ENCODE data around the gene ADGRE2.
A peak's percentile ranks its signal among the peaks of the same experiment; 100 is the strongest.

The ADGRE2 gene

DNA sequence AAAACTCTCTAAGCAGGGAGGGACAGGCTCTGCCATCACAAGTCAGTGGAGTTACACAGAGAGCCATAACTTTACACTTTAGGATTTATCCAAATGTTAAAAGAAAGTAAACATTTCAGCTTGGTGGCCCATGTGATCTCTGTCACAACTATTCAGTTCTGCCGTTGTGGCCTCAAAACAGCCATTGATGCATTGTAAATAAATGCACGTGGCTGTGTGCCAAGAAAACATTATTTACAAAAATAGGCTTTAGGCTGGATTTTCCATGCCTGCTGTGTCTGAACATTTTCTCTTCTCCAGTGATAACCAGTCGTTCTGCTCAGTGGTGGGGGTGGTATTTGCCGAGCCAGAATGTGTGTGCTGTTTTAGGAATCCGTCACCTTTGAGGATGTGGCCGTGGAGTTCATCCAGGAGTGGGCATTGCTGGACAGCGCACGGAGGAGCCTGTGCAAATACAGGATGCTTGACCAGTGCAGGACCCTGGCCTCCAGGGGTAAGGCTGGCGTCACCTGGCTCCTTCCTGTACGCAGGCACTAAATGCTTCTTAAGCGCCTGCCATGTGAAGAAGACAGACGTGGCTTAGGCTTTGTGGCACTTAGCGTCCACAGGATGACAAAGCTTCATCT is 83.6 kb downstream of the ADGRE2 start:
- Histone ChIP-seq H3K79me2 (ENCODE audit: insufficient read depth, low read depth) (no peaks in the 10 kb centered on the region), H3K4me2 (no peak overlapping the region), H3K9ac (no peak overlapping the region), H3K4me3 (IDR thresholded peaks at IDR 0.05; ENCODE audit: insufficient read depth, low read depth, low read length) (no peak overlapping the region), H3K27ac (no peak overlapping the region), H4K20me1 (ENCODE audit: insufficient read depth) (no peaks in the 10 kb centered on the region), H2AFZ (ENCODE audit: low read depth) (no peak overlapping the region), H3K27me3 (ENCODE audit: insufficient read depth, low read depth) (no peaks in the 10 kb centered on the region), H3K36me3 (ENCODE audit: insufficient read depth) (no peaks in the 10 kb centered on the region; the same call in 1 of the 2 replicates), H3K4me1 (ENCODE audit: low read depth, poor library complexity, severe bottlenecking) (no peaks in the 10 kb centered on the region)
- TF ChIP-seq, protein P1, sequence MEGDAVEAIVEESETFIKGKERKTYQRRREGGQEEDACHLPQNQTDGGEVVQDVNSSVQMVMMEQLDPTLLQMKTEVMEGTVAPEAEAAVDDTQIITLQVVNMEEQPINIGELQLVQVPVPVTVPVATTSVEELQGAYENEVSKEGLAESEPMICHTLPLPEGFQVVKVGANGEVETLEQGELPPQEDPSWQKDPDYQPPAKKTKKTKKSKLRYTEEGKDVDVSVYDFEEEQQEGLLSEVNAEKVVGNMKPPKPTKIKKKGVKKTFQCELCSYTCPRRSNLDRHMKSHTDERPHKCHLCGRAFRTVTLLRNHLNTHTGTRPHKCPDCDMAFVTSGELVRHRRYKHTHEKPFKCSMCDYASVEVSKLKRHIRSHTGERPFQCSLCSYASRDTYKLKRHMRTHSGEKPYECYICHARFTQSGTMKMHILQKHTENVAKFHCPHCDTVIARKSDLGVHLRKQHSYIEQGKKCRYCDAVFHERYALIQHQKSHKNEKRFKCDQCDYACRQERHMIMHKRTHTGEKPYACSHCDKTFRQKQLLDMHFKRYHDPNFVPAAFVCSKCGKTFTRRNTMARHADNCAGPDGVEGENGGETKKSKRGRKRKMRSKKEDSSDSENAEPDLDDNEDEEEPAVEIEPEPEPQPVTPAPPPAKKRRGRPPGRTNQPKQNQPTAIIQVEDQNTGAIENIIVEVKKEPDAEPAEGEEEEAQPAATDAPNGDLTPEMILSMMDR (conservative IDR thresholded peaks at IDR 0.05; ENCODE audit: low read depth, low read length), result no peak

DNA sequence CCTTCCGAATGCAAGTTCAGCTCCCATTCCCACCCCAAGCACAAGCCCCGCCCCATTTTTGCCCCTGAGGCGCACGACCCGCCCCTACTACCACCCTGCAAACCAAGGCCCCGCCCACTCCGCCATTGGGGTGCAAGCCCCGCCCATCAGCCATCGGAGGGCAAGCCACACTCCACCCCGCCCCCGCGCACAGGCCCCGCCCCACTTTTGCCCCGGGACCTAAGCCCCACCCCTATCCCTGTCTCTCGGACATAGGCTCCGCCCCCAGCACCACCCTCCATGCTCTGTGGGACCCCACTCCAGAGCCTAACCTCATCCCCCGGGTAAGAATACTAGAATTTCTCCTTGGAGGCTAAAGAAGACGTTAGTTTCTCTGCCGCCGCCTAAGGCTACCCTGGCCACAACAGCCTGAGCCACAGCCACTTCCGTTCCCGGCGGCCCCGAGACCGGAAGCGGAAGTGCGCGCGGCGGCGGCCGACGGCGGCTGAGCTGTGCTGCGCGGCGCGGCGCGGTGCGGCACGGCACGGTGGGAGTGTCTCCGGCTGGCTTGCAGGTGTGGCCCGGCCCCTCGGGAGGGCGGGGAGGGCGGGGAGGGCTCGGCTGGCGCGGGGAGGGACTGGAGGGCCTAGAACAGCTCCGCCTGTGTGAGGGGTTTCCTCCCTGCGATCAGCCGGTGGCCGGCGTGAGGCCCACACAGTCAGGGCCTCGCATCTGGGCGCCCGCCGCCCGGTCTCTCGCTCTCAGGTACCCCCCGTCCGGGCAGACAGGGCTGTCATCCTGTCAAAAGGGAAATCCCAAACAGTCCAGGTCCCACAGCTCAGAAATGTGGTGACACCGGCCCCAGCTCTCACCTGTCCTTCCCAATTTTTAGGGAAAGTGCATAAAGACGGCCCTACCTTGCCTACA is 88.5 kb downstream of the ADGRE2 start, which contains the start of gene ZNF333:
Gene ZNF333, plus strand, starts transcription at position 451 of the 906 bp plus-strand sequence. CDS start 3,444 bp downstream, outside the sequence.
- no peaks in the 10 kb centered on the region for H3K36me3 ChIP-seq (ENCODE audit: insufficient read depth)
- H3K27ac ChIP-seq, result peak within 1 kb of the TSS; percentile 91
- H3K4me2 ChIP-seq, result peak within 1 kb of the TSS; percentile 96
- peak within 1 kb of the TSS; percentile 61; the same call in 1 of the 2 replicates for H3K9ac ChIP-seq
- H4K20me1 ChIP-seq (ENCODE audit: insufficient read depth), result no peaks in the 10 kb centered on the region
- no peaks in the 10 kb centered on the region for H3K79me2 ChIP-seq (ENCODE audit: insufficient read depth, low read depth)
- no peaks in the 10 kb centered on the region for H3K27me3 ChIP-seq (ENCODE audit: insufficient read depth, low read depth)
- H2AFZ ChIP-seq (ENCODE audit: low read depth), result peak within 1 kb of the TSS; percentile 76
- H3K4me3 ChIP-seq (IDR thresholded peaks at IDR 0.05; ENCODE audit: insufficient read depth, low read depth, low read length), result no peak within 1 kb of the TSS
- TF ChIP-seq, protein P1 (conservative IDR thresholded peaks at IDR 0.05; ENCODE audit: low read depth, low read length), result no peak
- peaks cover 5% of the 10 kb centered on the region for H3K4me1 ChIP-seq (ENCODE audit: low read depth, poor library complexity, severe bottlenecking)

DNA sequence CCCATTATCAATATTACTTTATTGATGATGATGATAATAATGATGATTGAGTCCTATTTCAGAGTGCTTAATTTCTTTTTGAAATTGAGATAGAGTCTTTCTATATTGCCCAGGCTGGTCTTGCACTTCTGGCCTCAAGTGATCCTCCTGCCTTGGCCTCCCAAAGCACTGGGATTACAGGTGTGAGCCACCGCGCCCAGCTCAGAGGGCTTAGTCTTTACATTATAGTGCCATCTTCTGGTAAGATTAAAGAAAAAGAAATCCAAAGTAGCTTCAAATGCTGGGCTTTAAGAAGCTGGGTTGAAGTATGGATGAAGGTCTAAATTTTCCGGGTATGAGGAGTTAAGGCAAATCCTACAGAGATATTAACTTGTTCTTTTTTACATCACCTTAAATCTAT is 91.9 kb downstream of the ADGRE2 start:
- Histone ChIP-seq H3K79me2 (ENCODE audit: insufficient read depth, low read depth) (no peaks in the 10 kb centered on the region), H3K4me3 (IDR thresholded peaks at IDR 0.05; ENCODE audit: insufficient read depth, low read depth, low read length) (no peak overlapping the region), H3K4me1 (ENCODE audit: low read depth, poor library complexity, severe bottlenecking) (peaks cover 5% of the 10 kb centered on the region), H3K27me3 (ENCODE audit: insufficient read depth, low read depth) (peaks cover 2% of the 10 kb centered on the region; the same call in 1 of the 2 replicates), H4K20me1 (ENCODE audit: insufficient read depth) (no peaks in the 10 kb centered on the region), H3K36me3 (ENCODE audit: insufficient read depth) (no peaks in the 10 kb centered on the region), H3K9ac (no peak overlapping the region), H2AFZ (ENCODE audit: low read depth) (no peak overlapping the region), H3K4me2 (no peak overlapping the region), H3K27ac (no peak overlapping the region)
- TF ChIP-seq, protein P1 (conservative IDR thresholded peaks at IDR 0.05; ENCODE audit: low read depth, low read length), result peak; percentile 42; the same call in 1 of the 2 replicates

DNA sequence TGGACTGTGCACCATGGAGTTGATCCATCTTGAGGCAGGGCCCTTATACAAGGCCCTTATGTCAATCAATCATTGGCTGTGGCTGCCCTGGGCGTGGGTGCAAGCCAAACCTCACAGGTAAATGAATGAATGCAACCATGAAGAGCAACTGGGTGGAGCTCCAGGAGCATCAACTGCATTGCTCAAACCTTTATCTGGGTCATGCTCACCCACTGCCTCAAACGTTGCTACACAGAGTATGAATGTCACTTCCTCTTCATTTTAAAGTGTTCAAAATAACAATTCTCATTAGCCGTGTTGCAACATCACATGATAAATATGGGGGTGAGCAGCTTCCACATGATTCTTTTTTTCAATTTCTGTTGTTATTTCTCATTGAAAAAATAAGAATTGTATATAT is 94.9 kb downstream of the ADGRE2 start:
- H3K9ac ChIP-seq, result no peak overlapping the region
- H3K4me2 ChIP-seq, result no peak overlapping the region
- H2AFZ ChIP-seq (ENCODE audit: low read depth), result no peak overlapping the region
- H3K4me3 ChIP-seq (IDR thresholded peaks at IDR 0.05; ENCODE audit: insufficient read depth, low read depth, low read length), result no peak overlapping the region
- H3K27me3 ChIP-seq (ENCODE audit: insufficient read depth, low read depth), result peaks cover 5% of the 10 kb centered on the region; the same call in 1 of the 2 replicates
- no peaks in the 10 kb centered on the region for H3K4me1 ChIP-seq (ENCODE audit: low read depth, poor library complexity, severe bottlenecking)
- H3K79me2 ChIP-seq (ENCODE audit: insufficient read depth, low read depth), result no peaks in the 10 kb centered on the region
- H3K27ac ChIP-seq, result no peak overlapping the region
- no peaks in the 10 kb centered on the region for H3K36me3 ChIP-seq (ENCODE audit: insufficient read depth)
- H4K20me1 ChIP-seq (ENCODE audit: insufficient read depth), result no peaks in the 10 kb centered on the region
- TF ChIP-seq, protein P1 (conservative IDR thresholded peaks at IDR 0.05; ENCODE audit: low read depth, low read length), result no peak
